DOHH2 (cell line): ENCODE data around the gene UBAC2.

Experiments
- H3F3A ChIP-seq: fragments of 200-600 bp; sonication (generic), shearing (Covaris generic); 2 replicates; pipeline ENCODE4 v1.6.0; 2016; ENCODE audit warnings: antibody characterized with exemption, mild to moderate bottlenecking; ENCODE audit not compliant: control insufficient read depth, insufficient read depth
- H3K27ac ChIP-seq: fragments of 200-600 bp; sonication (generic); 2 replicates; pipeline ENCODE4 v1.5.1; 2014; ENCODE audit warnings: low read depth, mild to moderate bottlenecking, low read length, moderate library complexity
- H3K27me3 ChIP-seq: fragments of 200-600 bp; sonication (generic); 2 replicates; pipeline ENCODE4 v1.6.1; 2014; ENCODE audit warnings: mild to moderate bottlenecking, low read length, mixed read lengths; ENCODE audit not compliant: control insufficient read depth
- H3K36me3 ChIP-seq: fragments of 200-600 bp; sonication (generic); 2 replicates; pipeline ENCODE4 v1.6.1; 2014; ENCODE audit warnings: mild to moderate bottlenecking, low read length, moderate library complexity, mixed read lengths; ENCODE audit not compliant: control insufficient read depth
- H3K4me1 ChIP-seq: fragments of 200-600 bp; sonication (generic); 2 replicates; pipeline ENCODE4 v1.6.1; 2014; ENCODE audit warnings: mild to moderate bottlenecking, low read length, mixed read lengths; ENCODE audit not compliant: control insufficient read depth
- H3K4me2 ChIP-seq: fragments of 200-600 bp; sonication (generic); 2 replicates; pipeline ENCODE4 v1.6.0; 2014; ENCODE audit warnings: mild to moderate bottlenecking, low read length, moderate library complexity
- H3K4me3 ChIP-seq: fragments of 200-600 bp; sonication (generic); 2 replicates; pipeline ENCODE4 v1.5.1; 2014; ENCODE audit warnings: mild to moderate bottlenecking, low read length, mixed read lengths
- H3K79me2 ChIP-seq: fragments of 200-600 bp; sonication (generic); 2 replicates; pipeline ENCODE4 v1.6.1; 2014; ENCODE audit warnings: mild to moderate bottlenecking, low read length, mixed read lengths; ENCODE audit not compliant: control insufficient read depth
- H3K9me2 ChIP-seq: fragments of 200-600 bp; sonication (generic); replicated peaks from 2 replicates; pipeline ENCODE4 v1.6.1; 2014; ENCODE audit warnings: mild to moderate bottlenecking, low read length, mixed read lengths; ENCODE audit not compliant: control insufficient read depth
- H3K9me3 ChIP-seq: fragments of 200-600 bp; sonication (generic); 2 replicates; pipeline ENCODE4 v1.6.1; 2014; ENCODE audit warnings: antibody characterized with exemption, low read length, mixed read lengths; ENCODE audit not compliant: control insufficient read depth, insufficient read depth
- H4K20me1 ChIP-seq: fragments of 200-600 bp; sonication (generic); 2 replicates; pipeline ENCODE4 v1.6.0; 2014; ENCODE audit warnings: low read depth, mild to moderate bottlenecking, antibody characterized with exemption, low read length, moderate library complexity; ENCODE audit not compliant: control insufficient read depth, insufficient read depth
- EZH2phosphoT487 ChIP-seq: fragments of 200-600 bp; sonication (generic); IDR thresholded peaks from 2 replicates; pipeline ENCODE4 v1.6.1; 2017; ENCODE audit warnings: borderline replicate concordance, mild to moderate bottlenecking, antibody characterized with exemption, low read length, moderate library complexity, mixed read lengths
- TF ChIP-seq, protein P1 (sequence below): fragments of 200-600 bp; sonication (generic); IDR thresholded peaks from one replicate; pipeline ENCODE4 v1.5.1; 2014; ENCODE audit warnings: antibody characterized with exemption, mild to moderate bottlenecking, low read depth, low read length; ENCODE audit not compliant: poor library complexity, severe bottlenecking

The UBAC2 gene

GRCh38 chr13:99344610-99345208, 144.1 kb downstream of the UBAC2 start:
- H3K4me1 ChIP-seq: no peaks in the 10 kb centered on the region
- no peak overlapping the region for H3K4me3 ChIP-seq

GRCh38 chr13:99345345-99345744, 144.7 kb downstream of the UBAC2 start:
- Histone ChIP-seq H3F3A (no peaks in the 10 kb centered on the region), H3K4me3 (no peak overlapping the region), H4K20me1 (no peaks in the 10 kb centered on the region), H3K9me2 (no peaks in the 10 kb centered on the region), H3K27ac (no peak overlapping the region), H3K9me3 (no peaks in the 10 kb centered on the region), H3K79me2 (no peaks in the 10 kb centered on the region), H3K36me3 (peaks cover 33% of the 10 kb centered on the region), H3K4me2 (no peak overlapping the region), H3K4me1 (no peaks in the 10 kb centered on the region), H3K27me3 (no peaks in the 10 kb centered on the region)
- no peak for TF ChIP-seq EZH2phosphoT487
- TF ChIP-seq, protein P1, sequence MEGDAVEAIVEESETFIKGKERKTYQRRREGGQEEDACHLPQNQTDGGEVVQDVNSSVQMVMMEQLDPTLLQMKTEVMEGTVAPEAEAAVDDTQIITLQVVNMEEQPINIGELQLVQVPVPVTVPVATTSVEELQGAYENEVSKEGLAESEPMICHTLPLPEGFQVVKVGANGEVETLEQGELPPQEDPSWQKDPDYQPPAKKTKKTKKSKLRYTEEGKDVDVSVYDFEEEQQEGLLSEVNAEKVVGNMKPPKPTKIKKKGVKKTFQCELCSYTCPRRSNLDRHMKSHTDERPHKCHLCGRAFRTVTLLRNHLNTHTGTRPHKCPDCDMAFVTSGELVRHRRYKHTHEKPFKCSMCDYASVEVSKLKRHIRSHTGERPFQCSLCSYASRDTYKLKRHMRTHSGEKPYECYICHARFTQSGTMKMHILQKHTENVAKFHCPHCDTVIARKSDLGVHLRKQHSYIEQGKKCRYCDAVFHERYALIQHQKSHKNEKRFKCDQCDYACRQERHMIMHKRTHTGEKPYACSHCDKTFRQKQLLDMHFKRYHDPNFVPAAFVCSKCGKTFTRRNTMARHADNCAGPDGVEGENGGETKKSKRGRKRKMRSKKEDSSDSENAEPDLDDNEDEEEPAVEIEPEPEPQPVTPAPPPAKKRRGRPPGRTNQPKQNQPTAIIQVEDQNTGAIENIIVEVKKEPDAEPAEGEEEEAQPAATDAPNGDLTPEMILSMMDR: no peak

More at GRCh38 chr13:99344610-99345208, 144.1 kb downstream of the UBAC2 start:
- no peak overlapping the region for H3K27ac ChIP-seq
- H3K9me2 ChIP-seq: no peaks in the 10 kb centered on the region
- peaks cover 35% of the 10 kb centered on the region for H3K36me3 ChIP-seq
- H3K4me2 ChIP-seq: no peak overlapping the region
- no peaks in the 10 kb centered on the region for H3K9me3 ChIP-seq
- H3F3A ChIP-seq: no peaks in the 10 kb centered on the region
- H3K27me3 ChIP-seq: no peaks in the 10 kb centered on the region
- H4K20me1 ChIP-seq: no peaks in the 10 kb centered on the region
- TF ChIP-seq EZH2phosphoT487: no peak
- TF ChIP-seq, protein P1: no peak
- H3K79me2 ChIP-seq: no peaks in the 10 kb centered on the region

GRCh38 chr13:99346335-99347042, 145.8 kb downstream of the UBAC2 start:
- TF ChIP-seq, protein P1: no peak
- TF ChIP-seq EZH2phosphoT487: no peak
- Histone ChIP-seq H3K4me3 (no peak overlapping the region), H3K27me3 (no peaks in the 10 kb centered on the region), H3K79me2 (no peaks in the 10 kb centered on the region), H4K20me1 (no peaks in the 10 kb centered on the region), H3K4me2 (no peak overlapping the region), H3K27ac (no peak overlapping the region), H3K9me2 (no peaks in the 10 kb centered on the region), H3K36me3 (peaks cover 23% of the 10 kb centered on the region), H3K9me3 (no peaks in the 10 kb centered on the region), H3F3A (no peaks in the 10 kb centered on the region), H3K4me1 (no peaks in the 10 kb centered on the region)
